HG02678 (cell line): ENCODE measurements around the gene CACNG3.

Experiments
- ATAC-seq: cut with Tn5 transposase; IDR thresholded peaks from one replicate; pipeline ENCODE4 v1.9.1; 2021; ENCODE audit warnings: mild to moderate bottlenecking, moderate library complexity; ENCODE audit not compliant: unreplicated experiment

Gene CACNG3

DNA sequence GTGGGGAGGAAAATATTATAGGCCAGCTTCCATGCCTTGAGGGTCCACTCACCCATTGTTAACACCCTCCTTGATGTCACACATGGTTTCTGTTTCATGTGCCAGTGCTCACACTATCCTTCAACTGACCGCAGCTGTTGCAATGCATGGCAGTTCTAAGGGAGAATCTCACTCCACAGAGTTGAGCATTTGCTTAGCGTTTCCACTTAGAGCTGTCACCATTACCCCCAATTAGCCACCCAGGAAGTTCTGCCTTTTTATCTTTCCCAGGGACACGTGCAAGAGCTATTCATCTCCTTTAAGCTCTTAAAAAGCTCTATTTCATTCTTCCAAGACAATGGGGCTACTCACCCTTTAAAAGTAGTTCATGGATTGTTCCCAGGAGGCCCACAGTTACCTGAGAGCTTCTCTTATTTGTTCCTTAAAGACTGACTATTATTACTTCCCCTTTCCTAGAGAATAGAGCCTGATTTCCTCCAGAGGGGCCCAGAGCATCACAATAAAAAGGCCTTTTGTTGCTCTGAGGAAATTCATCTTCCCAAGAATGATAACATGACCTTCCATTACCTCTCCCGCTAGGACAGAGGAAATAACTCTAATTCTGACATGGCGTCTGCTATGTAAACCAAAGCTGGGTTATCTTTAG, 126.8 kb downstream of the CACNG3 start:
- ATAC-seq: no peak

- ATAC-seq: no peak
Measured at GRCh38 chr16:24394341-24394740, 138.2 kb downstream of the CACNG3 start.

GRCh38 chr16:24396350-24397271, 140.5 kb downstream of the CACNG3 start:
- no peak for ATAC-seq

DNA sequence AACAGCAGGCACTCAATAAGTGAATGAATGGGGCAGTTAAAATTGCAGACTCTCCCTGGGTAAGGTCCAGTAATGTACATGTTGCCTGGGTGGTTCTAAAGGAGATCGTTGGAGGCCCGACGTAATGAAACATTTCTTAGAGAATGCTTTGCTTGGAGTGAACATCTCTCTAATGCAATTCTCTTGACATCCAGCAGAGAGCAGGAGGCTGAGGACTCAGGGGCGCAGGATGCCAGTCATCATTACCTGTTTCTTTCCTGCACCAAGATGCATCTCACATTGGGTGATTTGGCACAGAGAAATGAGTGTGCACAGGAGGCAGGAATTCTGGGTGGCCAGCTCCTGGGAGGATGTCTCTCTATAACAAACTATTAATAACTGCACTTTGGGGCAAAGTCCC, 152.9 kb downstream of the CACNG3 start:
- no peak for ATAC-seq
